NT2/D1 (cell line): Measurements from ENCODE around the gene C1orf226.

Experiments
- DNase-seq: peaks from one replicate; pipeline ENCODE4 v3.0.0-alpha.2; 2011; ENCODE audit warnings: low read depth, low spot score
- H3K27me3 ChIP-seq: 2 replicates; pipeline ENCODE4 v1.6.0; 2011; ENCODE audit warnings: mild to moderate bottlenecking; ENCODE audit not compliant: insufficient read length, insufficient read depth
- H3K36me3 ChIP-seq: 2 replicates; pipeline ENCODE4 v1.6.1; 2011; ENCODE audit warnings: mild to moderate bottlenecking, low read length, mixed read lengths; ENCODE audit not compliant: insufficient read depth, insufficient read length
- H3K4me1 ChIP-seq: 2 replicates; pipeline ENCODE4 v1.5.1; 2011; ENCODE audit not compliant: insufficient read depth, insufficient read length
- H3K4me3 ChIP-seq: 2 replicates; pipeline ENCODE4 v1.5.1; 2011; ENCODE audit warnings: low read depth; ENCODE audit not compliant: insufficient read length
- H3K9ac ChIP-seq: 2 replicates; pipeline ENCODE4 v1.6.0; 2011; ENCODE audit warnings: low read depth; ENCODE audit not compliant: insufficient read length
- H3K9me3 ChIP-seq: 2 replicates; pipeline ENCODE4 v1.5.1; 2011; ENCODE audit warnings: mild to moderate bottlenecking, low read length; ENCODE audit not compliant: insufficient read depth
- SUZ12 ChIP-seq: IDR thresholded peaks from 2 replicates; pipeline ENCODE4 v1.6.1; 2011; ENCODE audit not compliant: insufficient read length, insufficient read depth; ENCODE audit errors: extremely low read depth
- YY1 ChIP-seq: IDR thresholded peaks from 2 replicates; pipeline ENCODE4 v1.6.1; 2011; ENCODE audit not compliant: insufficient read length, insufficient read depth
- ZNF274 ChIP-seq: IDR thresholded peaks from 2 replicates; pipeline ENCODE4 v1.6.1; 2011; ENCODE audit warnings: mild to moderate bottlenecking, low read depth, low read length

Gene C1orf226

GRCh38 chr1:162376691-162377090 is 4.8 kb upstream of the C1orf226 start, which contains the start of gene SPATA46:
TSS of gene SPATA46 (minus strand) at chr1:162376854. CDS start at chr1:162376790, 64 bp downstream.
- Histone ChIP-seq H3K36me3 (no peaks in the 10 kb centered on the region), H3K9me3 (no peaks in the 10 kb centered on the region), H3K4me3 (no peak within 1 kb of the TSS), H3K4me1 (peaks cover 8% of the 10 kb centered on the region), H3K27me3 (no peaks in the 10 kb centered on the region), H3K9ac (no peak within 1 kb of the TSS)
- no peak for TF ChIP-seq ZNF274
- no peak for TF ChIP-seq SUZ12
- no peak for TF ChIP-seq YY1
- no peak for DNase-seq

- Histone ChIP-seq H3K36me3 (peaks cover 13% of the 10 kb centered on the region), H3K9me3 (no peaks in the 10 kb centered on the region), H3K9ac (no peak overlapping the region), H3K4me1 (peaks cover 15% of the 10 kb centered on the region), H3K4me3 (no peak overlapping the region), H3K27me3 (no peaks in the 10 kb centered on the region)
- TF ChIP-seq YY1 = no peak
- TF ChIP-seq ZNF274 = no peak
- TF ChIP-seq SUZ12 = no peak
- DNase-seq = no peak
Measured at GRCh38 chr1:162380061-162380846, 1.3 kb upstream of the C1orf226 start.

GRCh38 chr1:162381941-162382750 is 618 bp downstream of the C1orf226 start:
- Histone ChIP-seq H3K9ac (no peak overlapping the region), H3K9me3 (no peaks in the 10 kb centered on the region), H3K27me3 (no peaks in the 10 kb centered on the region), H3K4me3 (no peak overlapping the region), H3K4me1 (peaks cover 16% of the 10 kb centered on the region), H3K36me3 (peaks cover 16% of the 10 kb centered on the region)
- TF ChIP-seq ZNF274 = no peak
- no peak for TF ChIP-seq SUZ12
- TF ChIP-seq YY1 = no peak
- DNase-seq = no peak

- Histone ChIP-seq H3K4me1 (peaks cover 16% of the 10 kb centered on the region), H3K9me3 (no peaks in the 10 kb centered on the region), H3K27me3 (no peaks in the 10 kb centered on the region), H3K36me3 (peaks cover 16% of the 10 kb centered on the region), H3K4me3 (no peak overlapping the region), H3K9ac (no peak overlapping the region)
- TF ChIP-seq ZNF274 (no peak), SUZ12 (no peak), YY1 (no peak)
- DNase-seq = no peak
Measured at GRCh38 chr1:162383091-162383490, 1.6 kb downstream of the C1orf226 start.

- peaks cover 16% of the 10 kb centered on the region for H3K4me1 ChIP-seq
- H3K4me3 ChIP-seq = no peak overlapping the region
- no peaks in the 10 kb centered on the region for H3K27me3 ChIP-seq
- TF ChIP-seq SUZ12 (no peak), YY1 (no peak), ZNF274 (no peak)
- DNase-seq = no peak
- H3K9ac ChIP-seq = no peak overlapping the region
- H3K9me3 ChIP-seq = no peaks in the 10 kb centered on the region
- peaks cover 16% of the 10 kb centered on the region for H3K36me3 ChIP-seq
Measured at GRCh38 chr1:162383516-162383915, 2.0 kb downstream of the C1orf226 start.

GRCh38 chr1:162384116-162384515 is 2.6 kb downstream of the C1orf226 start:
- Histone ChIP-seq H3K36me3 (peaks cover 16% of the 10 kb centered on the region), H3K9ac (no peak overlapping the region), H3K9me3 (no peaks in the 10 kb centered on the region), H3K4me3 (no peak overlapping the region), H3K4me1 (peaks cover 16% of the 10 kb centered on the region), H3K27me3 (no peaks in the 10 kb centered on the region)
- TF ChIP-seq YY1 (no peak), ZNF274 (no peak), SUZ12 (no peak)
- DNase-seq = no peak

- H3K27me3 ChIP-seq = no peaks in the 10 kb centered on the region
- no peaks in the 10 kb centered on the region for H3K9me3 ChIP-seq
- TF ChIP-seq YY1 = no peak
- no peak for TF ChIP-seq SUZ12
- no peak for TF ChIP-seq ZNF274
- no peak overlapping the region for H3K9ac ChIP-seq
- peaks cover 16% of the 10 kb centered on the region for H3K36me3 ChIP-seq
- peaks cover 17% of the 10 kb centered on the region for H3K4me1 ChIP-seq
- H3K4me3 ChIP-seq = no peak overlapping the region
- peak; percentile 32 for DNase-seq
Measured at GRCh38 chr1:162384601-162385279, 3.2 kb downstream of the C1orf226 start.
